IPS-NIHi7 (cell line): ENCODE results near the gene CYP4A22.
"Not testable (repeated sequence)": the region's sequence is repeated elsewhere in the genome, so short reads cannot be mapped to it uniquely, and the experiment has no call there.

Source experiments
- DNase-seq: peaks from one replicate; pipeline ENCODE4 v3.0.0; 2012; ENCODE audit warnings: mixed read lengths; ENCODE audit errors: extremely low spot score

The CYP4A22 gene, protein sequence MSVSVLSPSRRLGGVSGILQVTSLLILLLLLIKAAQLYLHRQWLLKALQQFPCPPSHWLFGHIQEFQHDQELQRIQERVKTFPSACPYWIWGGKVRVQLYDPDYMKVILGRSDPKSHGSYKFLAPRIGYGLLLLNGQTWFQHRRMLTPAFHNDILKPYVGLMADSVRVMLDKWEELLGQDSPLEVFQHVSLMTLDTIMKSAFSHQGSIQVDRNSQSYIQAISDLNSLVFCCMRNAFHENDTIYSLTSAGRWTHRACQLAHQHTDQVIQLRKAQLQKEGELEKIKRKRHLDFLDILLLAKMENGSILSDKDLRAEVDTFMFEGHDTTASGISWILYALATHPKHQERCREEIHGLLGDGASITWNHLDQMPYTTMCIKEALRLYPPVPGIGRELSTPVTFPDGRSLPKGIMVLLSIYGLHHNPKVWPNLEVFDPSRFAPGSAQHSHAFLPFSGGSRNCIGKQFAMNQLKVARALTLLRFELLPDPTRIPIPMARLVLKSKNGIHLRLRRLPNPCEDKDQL

DNA sequence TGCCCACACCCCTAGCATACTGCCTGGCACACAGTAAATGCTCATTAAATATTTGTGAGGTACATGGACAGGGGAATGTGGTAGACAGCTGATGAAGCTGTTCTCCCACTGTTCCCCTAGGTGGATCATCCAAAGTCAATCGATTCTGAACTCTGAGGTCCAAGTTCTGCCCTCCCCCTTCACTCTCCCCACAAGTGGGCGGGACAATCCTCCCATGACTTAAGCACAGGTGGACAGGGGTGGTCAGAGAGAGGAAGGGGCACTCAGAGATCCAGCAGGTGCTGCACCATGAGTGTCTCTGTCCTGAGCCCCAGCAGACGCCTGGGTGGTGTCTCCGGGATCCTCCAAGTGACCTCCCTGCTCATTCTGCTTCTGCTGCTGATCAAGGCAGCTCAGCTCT is at the start of gene CYP4A22:
Gene CYP4A22 (plus strand): TSS at position 244 of the 400 bp plus-strand sequence. CDS start 45 bp downstream, at position 289.
- no peak for DNase-seq

DNA sequence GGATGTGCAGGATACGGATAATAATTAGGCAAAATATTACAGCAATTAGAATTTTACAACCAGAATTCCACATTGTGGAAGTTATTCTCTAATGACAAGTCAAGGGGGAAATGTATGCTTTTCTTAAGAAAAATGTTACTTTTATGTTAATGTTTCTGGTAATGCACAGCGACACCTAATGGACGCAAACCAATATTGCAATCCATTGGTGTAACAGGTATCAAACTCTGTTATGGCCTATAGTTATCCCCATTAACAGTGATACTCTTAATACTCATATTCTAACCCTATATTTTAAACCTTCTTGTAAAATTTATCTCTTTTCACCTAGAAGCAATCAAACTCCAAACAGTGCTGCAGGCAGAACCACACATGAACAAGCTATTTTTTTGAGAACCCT is 47.9 kb upstream of the CYP4A22 start:
- not testable (repeated sequence) for DNase-seq

DNA sequence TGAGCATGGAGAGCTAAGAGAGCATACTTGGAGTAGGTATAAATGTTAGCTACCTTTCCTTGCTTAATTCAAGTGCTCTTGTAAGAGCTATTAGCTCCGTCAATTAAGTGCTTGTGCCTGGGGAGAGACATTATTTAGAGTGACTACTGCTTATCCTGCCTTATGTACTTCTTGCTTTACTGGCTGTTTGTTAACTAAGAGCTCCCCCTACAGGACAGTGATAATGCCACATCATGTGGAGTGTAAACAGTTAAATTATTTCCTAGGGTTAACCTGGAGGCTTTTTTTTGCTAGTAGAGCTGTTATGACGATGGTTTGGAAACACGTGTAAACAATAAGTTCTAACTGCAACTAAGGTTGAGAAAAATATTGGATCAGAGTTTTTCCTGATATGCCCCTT is 45.8 kb upstream of the CYP4A22 start:
- not testable (repeated sequence) for DNase-seq

DNA sequence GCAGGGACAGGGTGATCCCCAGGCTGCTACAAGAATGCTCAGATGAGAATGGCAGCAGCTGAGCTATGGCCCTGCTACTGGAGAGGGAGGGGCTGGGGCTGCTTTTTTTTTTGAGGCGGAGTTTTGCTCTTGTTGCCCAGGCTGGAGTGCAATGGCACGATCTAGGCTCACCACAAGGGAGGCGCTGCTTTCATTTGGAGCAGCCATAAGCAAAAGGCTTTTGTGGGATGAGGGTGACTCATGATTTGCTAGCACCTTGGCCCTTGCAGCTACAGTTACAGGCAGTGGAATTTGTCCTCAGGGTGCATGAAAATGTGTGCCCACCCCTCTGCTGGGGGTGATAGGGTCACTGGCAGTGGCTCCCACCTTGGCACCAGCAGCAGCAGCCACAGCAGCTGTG is 32.4 kb upstream of the CYP4A22 start:
- DNase-seq = no peak

DNA sequence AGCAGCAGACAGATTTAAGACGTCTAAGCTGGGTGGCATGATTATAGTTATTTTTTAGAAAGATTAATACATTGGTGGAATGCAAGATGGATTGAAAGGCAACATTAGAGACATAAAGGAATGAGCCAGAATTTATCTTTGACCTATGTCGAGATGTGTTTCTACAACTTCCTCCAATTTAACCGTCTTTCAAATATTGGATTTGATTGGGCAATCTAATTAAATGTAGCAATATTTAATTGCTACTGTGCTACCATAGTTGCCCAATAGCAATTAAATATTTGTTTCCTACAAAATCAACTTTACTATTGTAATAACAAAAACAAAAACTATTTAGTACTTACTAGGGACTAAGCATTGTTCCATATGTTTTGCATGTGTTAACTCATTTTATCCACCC is 30.4 kb upstream of the CYP4A22 start:
- no peak for DNase-seq

DNA sequence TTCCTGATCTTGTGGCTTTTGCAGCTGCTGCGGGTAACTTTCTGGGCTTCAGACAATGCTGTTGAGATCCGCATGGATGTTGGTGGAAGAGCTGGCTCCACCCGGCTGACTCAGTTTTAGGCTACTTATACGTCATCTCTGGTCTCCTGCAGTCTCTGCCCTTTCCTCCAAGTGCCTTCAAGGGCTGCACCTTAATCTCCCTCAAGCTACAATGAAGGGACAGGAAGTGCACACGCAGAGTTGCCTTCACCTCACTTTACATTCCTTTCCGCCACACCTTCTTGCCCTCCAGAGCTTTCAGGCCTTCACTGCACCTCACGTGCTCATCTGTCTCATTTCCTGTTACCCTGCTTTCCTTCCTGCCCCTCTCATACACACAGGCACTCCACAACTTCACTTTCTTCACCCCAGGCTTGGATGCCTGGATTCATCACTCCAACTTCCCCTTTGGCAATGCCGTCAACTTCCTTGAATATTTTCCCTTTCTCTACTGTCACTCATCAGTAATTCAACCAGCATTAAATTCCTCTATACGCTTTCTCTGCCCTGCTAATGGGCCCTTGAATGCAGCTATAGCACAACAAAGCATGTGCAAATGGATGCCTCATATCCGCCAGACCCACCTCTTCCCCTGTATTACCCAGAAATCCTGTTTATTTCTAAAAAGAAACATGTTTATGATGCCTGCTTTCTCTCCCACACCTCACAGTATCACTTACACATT is 29.2 kb upstream of the CYP4A22 start:
- peak; percentile 14 for DNase-seq

DNA sequence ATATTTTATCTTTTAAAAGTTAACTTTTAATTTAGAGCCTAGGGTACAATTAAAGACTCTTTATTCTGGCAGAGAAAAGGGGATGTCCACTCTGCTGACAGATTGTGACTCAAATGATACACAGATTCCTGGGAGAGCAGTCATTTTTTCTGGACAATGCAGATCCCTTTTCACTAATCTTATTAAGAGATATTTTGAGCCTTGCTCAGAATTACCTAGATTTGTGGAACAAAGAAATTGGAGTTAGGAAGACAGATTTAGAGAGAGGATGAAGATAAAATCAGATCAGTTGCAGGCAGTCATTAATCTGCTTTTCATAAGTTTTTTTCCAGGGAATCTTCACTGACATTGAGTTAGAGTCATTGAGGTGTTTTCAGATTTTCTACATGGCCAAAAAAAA is 27.8 kb upstream of the CYP4A22 start:
- not testable (repeated sequence) for DNase-seq

DNA sequence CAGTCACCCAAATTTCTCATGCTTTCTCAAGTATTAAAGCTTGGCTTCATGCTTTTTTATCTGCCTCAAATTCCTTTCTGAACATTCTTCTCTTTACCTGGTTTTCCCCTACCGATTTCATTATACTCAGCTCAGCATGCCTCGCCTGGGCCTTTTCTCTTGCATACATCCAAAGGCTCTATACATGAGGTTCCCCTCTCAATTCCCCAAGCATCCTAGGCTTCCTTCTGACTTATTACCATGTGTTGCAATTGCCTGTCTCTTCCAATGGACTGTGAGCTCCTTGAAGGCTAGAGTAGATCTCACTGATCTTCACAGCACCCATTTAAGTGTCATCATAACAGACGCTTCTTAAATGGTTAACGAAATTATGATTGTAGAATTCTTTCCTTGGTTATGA is 24.1 kb upstream of the CYP4A22 start:
- DNase-seq = peak; percentile 18

DNA sequence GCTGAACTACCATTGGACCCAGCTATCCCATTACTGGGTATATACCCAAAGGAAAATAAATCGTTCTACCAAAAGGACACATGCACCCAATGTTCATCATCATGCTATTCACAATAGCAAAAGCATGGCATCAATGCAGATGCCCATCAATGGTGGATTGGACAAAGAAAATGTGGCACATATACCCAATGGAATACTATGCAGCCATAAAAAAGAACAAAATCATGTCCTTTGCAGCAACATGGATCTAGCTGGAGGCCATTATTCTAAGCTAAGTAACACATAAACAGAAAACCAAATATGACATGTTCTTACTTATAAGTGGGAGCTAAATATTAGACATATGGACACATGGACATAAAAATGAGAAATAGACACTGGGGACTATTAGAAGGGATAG is 16.2 kb upstream of the CYP4A22 start:
- DNase-seq = not testable (repeated sequence)

DNA sequence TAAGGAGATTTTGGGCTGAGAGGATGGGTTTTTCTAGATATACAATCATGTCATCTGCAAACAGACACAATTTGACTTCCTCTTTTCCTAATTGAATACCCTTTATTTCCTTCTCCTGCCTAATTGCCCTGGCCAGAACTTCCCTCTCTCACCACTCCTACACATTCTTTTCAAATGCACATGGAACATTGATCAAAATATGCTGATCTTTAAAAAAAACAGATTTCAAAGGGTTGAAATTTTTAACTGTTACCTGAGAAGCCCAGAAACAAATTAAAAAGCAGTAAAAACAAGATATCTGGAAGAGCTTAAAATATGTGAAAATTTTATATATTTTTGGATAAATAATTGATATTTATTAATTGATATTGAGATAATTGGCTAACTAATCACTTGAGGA is 12.4 kb upstream of the CYP4A22 start:
- DNase-seq = not testable (repeated sequence)

DNA sequence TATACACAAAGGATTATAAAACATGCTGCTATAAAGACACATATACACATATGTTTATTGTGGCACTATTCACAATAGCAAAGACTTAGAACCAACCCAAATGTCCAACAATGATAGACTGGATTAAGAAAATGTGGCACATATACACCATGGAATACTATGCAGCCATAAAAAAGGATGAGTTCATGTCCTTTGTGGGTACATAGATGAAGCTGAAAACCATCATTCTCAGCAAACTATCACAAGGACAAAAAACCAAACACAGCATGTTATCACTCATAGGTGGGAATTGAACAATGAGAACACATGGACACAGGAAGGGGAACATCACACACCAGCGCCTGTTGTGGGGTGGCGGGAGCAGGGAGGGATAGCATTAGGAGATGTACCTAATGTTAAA is 10.2 kb upstream of the CYP4A22 start:
- DNase-seq = not testable (repeated sequence)

DNA sequence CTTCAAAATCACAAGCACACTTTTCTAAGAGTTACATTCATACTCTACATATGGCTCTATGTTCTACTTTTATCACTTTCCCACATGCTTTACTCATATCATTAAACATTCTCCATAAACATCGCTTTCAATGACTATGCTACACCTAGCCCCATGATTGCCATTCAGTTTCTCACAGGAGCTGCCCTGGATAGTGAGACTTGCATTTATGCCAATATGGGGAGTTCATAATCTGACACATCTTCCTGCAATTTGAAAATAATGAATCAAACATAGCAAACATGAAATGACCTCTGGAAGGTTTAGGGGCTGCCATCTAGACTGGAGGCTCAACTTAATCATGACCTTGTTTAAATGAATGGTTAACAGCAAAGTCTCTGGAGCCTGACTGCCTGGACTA is 9.0 kb upstream of the CYP4A22 start:
- no peak for DNase-seq

DNA sequence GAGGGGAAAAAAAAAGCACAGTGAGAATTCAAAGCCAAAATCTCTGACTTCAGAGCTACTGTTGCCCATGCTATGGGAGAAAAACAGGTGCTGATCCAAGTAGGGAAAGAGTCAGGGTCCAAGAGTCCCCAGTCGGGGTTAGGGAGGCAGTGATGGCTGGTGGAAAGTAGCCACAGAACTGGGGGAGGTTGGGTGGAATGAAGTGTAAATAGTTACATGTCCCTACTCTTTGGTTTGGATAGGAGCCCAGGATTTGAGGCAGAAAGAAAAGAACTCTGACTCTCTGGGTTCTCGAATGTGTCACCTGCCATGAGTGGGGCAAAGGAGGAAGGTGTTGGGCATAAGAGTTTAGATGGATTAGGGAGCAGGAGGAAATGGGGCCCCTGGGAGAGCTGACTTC is 8.4 kb upstream of the CYP4A22 start:
- not testable (repeated sequence) for DNase-seq

DNA sequence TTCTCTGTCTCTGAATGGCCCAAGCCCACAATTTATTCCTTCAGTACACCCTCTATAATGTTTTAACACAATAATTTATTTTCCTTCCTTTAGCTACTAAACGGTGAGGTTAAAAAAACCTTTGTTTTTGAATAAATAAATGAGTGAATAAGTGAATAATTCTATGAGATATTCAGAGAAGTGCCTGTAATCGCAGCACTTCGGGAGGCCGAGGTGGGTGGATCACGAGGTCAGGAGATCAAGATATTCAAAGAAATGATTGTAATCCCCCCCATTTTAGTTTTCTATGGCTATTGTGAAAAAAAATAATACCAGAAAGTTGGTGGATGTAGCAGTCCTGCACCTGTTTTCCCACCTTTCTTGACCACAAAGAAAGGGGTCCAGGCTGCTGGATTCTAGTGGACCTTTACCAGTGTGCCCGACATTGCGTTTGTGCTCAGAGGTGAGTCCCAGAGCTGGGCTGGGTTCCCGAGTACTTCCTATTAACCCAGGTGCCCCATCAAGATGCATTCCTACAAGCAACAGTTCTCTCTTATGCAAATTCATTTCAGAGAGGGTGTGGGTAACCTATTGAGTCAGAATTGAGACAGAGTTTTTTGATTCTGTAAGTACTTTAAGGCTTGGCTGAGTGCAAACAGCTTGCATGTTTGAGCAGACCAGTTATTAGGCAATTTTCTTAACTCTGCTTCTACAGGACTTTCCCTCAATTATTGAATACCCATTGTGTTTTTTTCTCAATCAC is 7.6 kb upstream of the CYP4A22 start:
- DNase-seq = not testable (repeated sequence)

DNA sequence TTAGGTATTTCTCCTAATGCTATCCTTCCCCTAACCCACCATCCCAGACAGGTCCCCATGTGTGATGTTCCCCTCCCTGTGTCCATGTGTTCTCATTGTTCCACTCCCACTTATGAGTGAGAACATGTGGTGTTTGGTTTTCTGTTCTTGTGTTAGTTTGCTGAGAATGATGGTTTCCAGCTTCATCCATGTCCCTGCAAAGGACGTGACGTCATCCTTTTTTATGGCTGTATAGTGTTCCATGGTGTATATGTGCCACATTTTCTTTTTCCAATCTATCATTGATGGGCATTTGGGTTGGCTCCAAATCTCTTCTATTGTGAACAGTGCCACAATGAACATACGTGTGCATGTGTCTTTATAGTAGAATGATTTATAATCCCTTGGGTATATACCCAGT is 4.6 kb upstream of the CYP4A22 start:
- DNase-seq = not testable (repeated sequence)

DNA sequence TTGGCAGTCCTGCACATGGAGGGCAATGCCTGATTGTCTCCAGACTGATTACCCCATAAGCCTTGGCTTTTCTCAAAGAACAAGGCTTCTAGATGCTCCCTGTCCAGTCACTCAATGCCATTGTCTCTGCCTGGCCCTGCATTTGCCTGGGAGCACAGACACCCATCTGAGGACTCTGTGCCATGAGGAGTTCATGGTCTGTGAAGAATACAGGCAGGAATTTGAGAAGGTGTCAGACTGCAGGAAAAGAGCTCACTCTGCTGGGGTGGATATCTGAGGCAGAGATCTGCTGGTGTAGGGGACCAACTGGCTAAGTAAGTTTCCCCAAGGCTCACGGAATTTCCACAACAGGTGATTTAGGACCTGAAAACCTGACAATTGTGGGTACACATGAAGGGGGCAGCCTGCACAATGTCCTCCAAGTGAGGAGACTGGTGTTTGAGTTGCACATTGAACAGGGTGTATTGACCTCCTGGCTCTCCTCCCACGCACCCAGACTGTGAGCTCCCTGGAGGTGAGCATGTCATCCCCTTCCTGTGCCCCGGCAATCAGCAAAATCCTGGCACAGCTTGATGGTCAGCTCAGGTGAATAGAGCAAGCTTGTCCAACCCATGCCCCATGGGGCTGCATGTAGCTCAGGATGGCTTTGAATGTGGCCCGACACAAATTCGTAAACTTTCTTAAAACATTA is 829 bp downstream of the CYP4A22 start:
- no peak for DNase-seq

DNA sequence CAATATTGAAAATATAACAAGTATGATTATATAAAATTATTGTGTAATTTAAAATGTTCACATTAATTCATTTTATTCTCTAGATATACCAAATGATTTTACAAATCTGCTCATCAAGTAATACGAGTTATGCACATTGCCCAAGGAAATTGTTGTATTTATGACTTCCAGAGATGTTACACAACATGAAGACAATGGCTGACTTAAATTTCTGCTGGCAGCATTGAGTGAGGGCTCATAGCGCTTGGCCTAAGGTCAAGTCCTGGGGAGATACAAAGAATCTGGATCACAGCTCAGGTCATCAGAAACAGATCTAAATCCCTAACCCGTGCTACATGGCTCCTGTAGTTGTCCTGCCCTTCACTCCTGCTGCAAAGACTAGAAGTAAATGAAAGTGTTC is 3.1 kb downstream of the CYP4A22 start:
- DNase-seq = not testable (repeated sequence)

DNA sequence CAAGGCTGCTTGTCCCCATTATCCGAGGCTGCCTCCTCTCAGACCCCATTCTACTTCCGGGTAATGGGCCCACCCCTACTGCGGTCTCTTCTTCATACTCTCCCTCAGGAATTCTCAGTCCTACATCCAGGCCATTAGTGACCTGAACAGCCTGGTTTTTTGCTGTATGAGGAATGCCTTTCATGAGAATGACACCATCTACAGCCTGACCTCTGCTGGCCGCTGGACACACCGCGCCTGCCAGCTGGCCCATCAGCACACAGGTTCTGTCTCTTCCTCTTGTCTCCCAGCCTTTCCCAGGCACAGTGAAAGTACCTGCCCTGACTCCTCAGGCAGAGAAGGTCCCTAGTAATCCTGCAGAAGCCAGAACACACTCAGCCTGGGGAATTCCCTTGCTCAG is 6.4 kb downstream of the CYP4A22 start:
- peak; percentile 35 for DNase-seq

DNA sequence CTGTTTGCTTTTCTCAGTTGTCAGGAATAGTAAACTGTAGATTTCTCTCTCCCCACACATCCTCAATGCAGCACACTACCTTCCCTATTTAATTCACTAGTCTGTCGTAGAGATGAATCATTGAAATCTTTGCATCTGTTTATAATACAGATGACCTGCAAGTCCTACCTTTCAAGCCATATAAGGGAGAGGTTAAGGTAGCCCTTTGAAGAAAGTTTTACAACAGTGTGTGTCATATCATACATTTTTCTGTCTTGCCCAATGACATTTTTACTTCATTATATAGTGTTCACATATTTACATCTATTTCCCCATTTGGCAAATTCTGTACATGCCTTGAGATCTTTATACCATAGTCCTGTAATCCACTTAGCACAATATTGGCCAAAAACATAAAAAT is 9.3 kb downstream of the CYP4A22 start:
- not testable (repeated sequence) for DNase-seq

DNA sequence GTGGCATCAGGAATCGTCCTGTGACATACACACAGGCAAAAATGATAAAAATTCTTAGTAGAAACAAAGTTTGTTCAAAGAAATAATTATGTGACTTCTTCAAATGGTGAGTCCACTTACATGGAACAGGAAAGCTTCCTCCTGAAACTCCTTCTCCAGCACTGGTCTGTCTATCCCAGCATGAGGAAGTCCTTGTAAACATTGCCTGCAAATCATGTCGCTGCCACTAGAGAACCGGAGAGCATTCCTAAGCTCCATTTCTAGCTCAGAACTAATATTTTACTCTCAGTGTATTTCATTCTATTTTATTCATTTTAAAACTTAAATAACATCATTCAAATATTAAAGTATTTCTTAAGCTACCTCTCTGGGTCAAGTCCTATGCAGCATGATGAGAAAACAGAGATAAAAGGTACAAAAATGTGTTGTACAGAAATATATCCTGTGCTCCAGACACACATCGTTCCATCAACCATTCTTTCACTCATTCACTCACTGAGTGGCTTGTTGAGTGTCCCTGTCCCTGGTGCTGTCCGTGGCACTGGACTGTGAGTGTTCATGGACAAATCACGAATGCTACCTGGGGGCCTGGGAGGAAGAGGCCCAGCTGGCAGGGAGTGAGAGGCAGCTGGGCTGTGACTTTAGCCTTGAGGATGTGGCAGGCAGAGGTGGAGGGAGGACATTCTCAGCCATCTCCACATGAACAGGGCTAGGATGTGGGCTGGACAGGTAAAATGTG is 10.0 kb downstream of the CYP4A22 start:
- DNase-seq = no peak

DNA sequence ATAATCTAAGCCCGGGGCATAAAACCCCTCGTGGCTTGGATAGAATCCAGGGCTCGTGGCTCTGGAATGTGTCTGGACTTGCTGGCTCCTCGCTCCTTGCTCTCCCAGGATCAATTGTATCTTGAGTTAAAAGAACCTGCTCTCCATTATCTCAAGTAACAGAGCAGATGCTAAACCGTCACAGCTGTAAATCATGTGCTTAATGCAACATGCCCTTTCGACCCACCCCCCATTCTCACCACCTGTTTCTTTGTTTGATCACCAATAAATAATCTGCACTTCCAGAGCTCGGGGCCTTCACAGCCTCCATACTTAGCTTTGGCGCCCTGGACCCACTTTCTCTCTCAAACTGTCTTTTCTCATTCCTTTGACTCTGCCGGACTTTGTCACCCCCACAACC is 11.9 kb downstream of the CYP4A22 start:
- not testable (repeated sequence) for DNase-seq
